Myocyte (in vitro differentiated cells): ENCODE results near the gene UPK1B. TPM values are rescaled to one million over a fixed set of nuclear protein-coding genes. Genes with fewer than 3 reads are reported as not detected.
"Not testable (repeated sequence)": the region's sequence is repeated elsewhere in the genome, so short reads cannot be mapped to it uniquely, and the experiment has no call there.

Experiments used
- DNase-seq: peaks from one replicate; pipeline ENCODE4 v3.0.0-alpha.2; 2012; ENCODE audit warnings: low read depth
- polyA plus RNA-seq: library from polyadenylated mRNA; unstranded; fragments of >200 nt; gene quantifications from one replicate; pipeline ENCODE4 v1.2.1, GENCODE V29; 2012; ENCODE audit warnings: missing spikeins
- total RNA-seq: library from RNA; depleted of rRNA; stranded (reverse); fragments of >200 nt; gene quantifications from 2 replicates; pipeline ENCODE4 v1.2.3, GENCODE V29; 2014

The UPK1B gene
- total RNA-seq, result not detected in 2 replicates
- 0.05 TPM for polyA plus RNA-seq

- DNase-seq, result no peak
Measured at GRCh38 chr3:119173325-119173724, at the start of gene UPK1B. Gene UPK1B (plus strand): TSS chr3:119173598. CDS start chr3:119186742, 13,144 bp downstream.

- no peak for DNase-seq
Measured at GRCh38 chr3:119125342-119125741, 48.1 kb upstream of the UPK1B start.

- no peak for DNase-seq
Measured at GRCh38 chr3:119125742-119126504, 47.5 kb upstream of the UPK1B start.

- DNase-seq, result not testable (repeated sequence)
Measured at GRCh38 chr3:119130291-119130690, 43.1 kb upstream of the UPK1B start.

- DNase-seq, result not testable (repeated sequence)
Measured at GRCh38 chr3:119132291-119132690, 41.1 kb upstream of the UPK1B start.

- not testable (repeated sequence) for DNase-seq
Measured at GRCh38 chr3:119139360-119139759, 34.0 kb upstream of the UPK1B start.

GRCh38 chr3:119140466-119140865, 32.9 kb upstream of the UPK1B start:
- DNase-seq, result no peak

- no peak for DNase-seq
Measured at GRCh38 chr3:119145128-119145499, 28.3 kb upstream of the UPK1B start.

- peak; percentile 43 for DNase-seq
Measured at GRCh38 chr3:119145500-119146167, 27.8 kb upstream of the UPK1B start, which contains the start of gene TEX55. Gene TEX55 (plus strand): TSS chr3:119146165. CDS start chr3:119146190, 25 bp downstream.

- DNase-seq, result peak; percentile 71
Measured at GRCh38 chr3:119146578-119147375, 26.6 kb upstream of the UPK1B start.

- DNase-seq, result no peak
Measured at GRCh38 chr3:119147494-119147893, 25.9 kb upstream of the UPK1B start.

- no peak for DNase-seq
Measured at GRCh38 chr3:119148493-119149180, 24.8 kb upstream of the UPK1B start.

GRCh38 chr3:119149484-119149883, 23.9 kb upstream of the UPK1B start:
- DNase-seq, result no peak

GRCh38 chr3:119156868-119157267, 16.5 kb upstream of the UPK1B start:
- DNase-seq, result no peak

GRCh38 chr3:119157971-119158370, 15.4 kb upstream of the UPK1B start:
- no peak for DNase-seq

GRCh38 chr3:119160361-119160760, 13.0 kb upstream of the UPK1B start:
- no peak for DNase-seq

- no peak for DNase-seq
Measured at GRCh38 chr3:119160815-119161214, 12.6 kb upstream of the UPK1B start.

- no peak for DNase-seq
Measured at GRCh38 chr3:119161240-119161639, 12.2 kb upstream of the UPK1B start.

GRCh38 chr3:119164745-119165144, 8.7 kb upstream of the UPK1B start:
- DNase-seq, result not testable (repeated sequence)

GRCh38 chr3:119170821-119171220, 2.6 kb upstream of the UPK1B start:
- DNase-seq, result no peak
